ENCODE results near the gene CTNNA2. TPM values are rescaled to one million over a fixed set of nuclear protein-coding genes. Genes with fewer than 3 reads are reported as not detected.

CTNNA2 gene
- total and polyA plus RNA-seq, 12 donors, result 0.12 to 5.0 (median 1.4) TPM; not detected in 1

DNA sequence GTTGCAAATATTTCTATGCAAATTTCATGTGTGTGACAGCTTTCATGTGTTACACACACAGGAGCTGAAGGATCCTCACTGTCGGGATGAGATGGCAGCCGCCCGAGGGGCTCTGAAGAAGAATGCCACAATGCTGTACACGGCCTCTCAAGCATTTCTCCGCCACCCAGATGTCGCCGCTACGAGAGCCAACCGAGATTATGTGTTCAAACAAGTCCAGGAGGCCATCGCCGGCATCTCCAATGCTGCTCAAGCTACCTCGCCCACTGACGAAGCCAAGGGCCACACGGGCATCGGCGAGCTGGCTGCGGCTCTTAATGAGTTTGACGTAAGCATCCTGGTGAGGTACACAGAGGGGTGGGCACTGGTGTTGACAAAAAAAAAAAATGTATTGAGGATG lies 361.2 kb downstream of the CTNNA2 start:
- 89 to 94% (median 90%) methylated on average over 13 to 18 of the region's 18 CpGs for WGBS, 4 donors
- H3K36me3 ChIP-seq (replicated peaks in 1 of 2), result no peaks in the 10 kb centered on the region
- H3K27ac ChIP-seq, result no peak overlapping the region
- H3K4me1 ChIP-seq (replicated peaks in 1 of 2), result no peaks in the 10 kb centered on the region
- TF ChIP-seq, protein P1, sequence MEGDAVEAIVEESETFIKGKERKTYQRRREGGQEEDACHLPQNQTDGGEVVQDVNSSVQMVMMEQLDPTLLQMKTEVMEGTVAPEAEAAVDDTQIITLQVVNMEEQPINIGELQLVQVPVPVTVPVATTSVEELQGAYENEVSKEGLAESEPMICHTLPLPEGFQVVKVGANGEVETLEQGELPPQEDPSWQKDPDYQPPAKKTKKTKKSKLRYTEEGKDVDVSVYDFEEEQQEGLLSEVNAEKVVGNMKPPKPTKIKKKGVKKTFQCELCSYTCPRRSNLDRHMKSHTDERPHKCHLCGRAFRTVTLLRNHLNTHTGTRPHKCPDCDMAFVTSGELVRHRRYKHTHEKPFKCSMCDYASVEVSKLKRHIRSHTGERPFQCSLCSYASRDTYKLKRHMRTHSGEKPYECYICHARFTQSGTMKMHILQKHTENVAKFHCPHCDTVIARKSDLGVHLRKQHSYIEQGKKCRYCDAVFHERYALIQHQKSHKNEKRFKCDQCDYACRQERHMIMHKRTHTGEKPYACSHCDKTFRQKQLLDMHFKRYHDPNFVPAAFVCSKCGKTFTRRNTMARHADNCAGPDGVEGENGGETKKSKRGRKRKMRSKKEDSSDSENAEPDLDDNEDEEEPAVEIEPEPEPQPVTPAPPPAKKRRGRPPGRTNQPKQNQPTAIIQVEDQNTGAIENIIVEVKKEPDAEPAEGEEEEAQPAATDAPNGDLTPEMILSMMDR (IDR thresholded peaks at IDR 0.05), result no peak
- no peak for TF ChIP-seq POLR2A (IDR thresholded peaks at IDR 0.05)
- no peaks in the 10 kb centered on the region for H3K9me3 ChIP-seq (replicated peaks in 1 of 3)
- H3K27me3 ChIP-seq, result no peaks in the 10 kb centered on the region
- no peak for DNase-seq
- H3K4me3 ChIP-seq, result no peak overlapping the region
- intact Hi-C loops (cut with DNase I), result no loop called here

GRCh38 chr2:79876430-79876829 lies 363.6 kb downstream of the CTNNA2 start:
- DNase-seq, result peak in 1 of 7 donors; percentile 20
- Histone ChIP-seq H3K9me3 (replicated peaks in 1 of 3) (no peaks in the 10 kb centered on the region), H3K27me3 (no peaks in the 10 kb centered on the region), H3K27ac (no peak overlapping the region), H3K4me1 (replicated peaks in 1 of 2) (no peaks in the 10 kb centered on the region), H3K36me3 (replicated peaks in 1 of 2) (no peaks in the 10 kb centered on the region), H3K4me3 (no peak overlapping the region)
- 20 to 24% (median 22%) methylated on average over 3 of the region's 3 CpGs for WGBS, 4 donors
- intact Hi-C loops (cut with DNase I), result no loop called here
- TF ChIP-seq POLR2A (IDR thresholded peaks at IDR 0.05), result no peak
- TF ChIP-seq, protein P1 (IDR thresholded peaks at IDR 0.05), result peak in 2 of 6 experiments; percentile 12 to 23

GRCh38 chr2:79882548-79882947 lies 369.7 kb downstream of the CTNNA2 start:
- no peak for TF ChIP-seq POLR2A (IDR thresholded peaks at IDR 0.05)
- TF ChIP-seq, protein P1 (IDR thresholded peaks at IDR 0.05), result no peak
- H3K4me1 ChIP-seq (replicated peaks in 1 of 2), result no peaks in the 10 kb centered on the region
- WGBS, 4 donors, result 84 to 91% (median 85%) methylated on average over 6 of the region's 6 CpGs; no CpG with 5 or more reads in 1 of the 4 donors

DNA sequence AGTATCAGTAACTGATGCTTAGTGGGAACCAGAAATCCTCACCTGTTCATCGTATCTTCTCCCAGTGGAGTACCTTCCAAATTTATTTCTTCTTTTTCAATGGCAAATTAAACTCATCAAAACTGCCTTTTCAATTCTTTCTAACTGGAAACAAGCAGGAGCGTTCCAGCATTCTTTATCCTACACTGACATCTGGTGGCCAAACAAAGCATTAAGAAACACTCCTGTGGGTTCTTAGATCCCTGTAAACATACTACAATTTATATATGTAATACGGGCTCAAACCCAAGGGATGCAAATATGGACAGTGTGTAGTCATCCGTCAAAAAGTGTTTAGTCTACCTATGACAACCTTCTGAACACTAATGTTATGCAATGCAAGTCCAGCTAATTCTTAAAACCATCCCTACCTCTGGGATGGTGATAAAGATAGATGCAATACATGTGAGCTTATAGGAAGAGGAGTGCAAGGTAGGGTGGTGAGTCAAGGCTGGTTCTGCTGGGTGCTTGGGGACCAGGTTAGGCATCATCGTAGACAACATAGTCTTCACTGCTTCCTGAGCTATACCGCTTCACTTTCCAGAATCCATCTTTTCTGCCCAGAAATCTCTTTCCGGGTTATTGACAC lies 375.0 kb downstream of the CTNNA2 start:
- TF ChIP-seq, protein P1 (IDR thresholded peaks at IDR 0.05), result peak; percentile 66 to 73 (median 72)
- no peak for TF ChIP-seq POLR2A (IDR thresholded peaks at IDR 0.05)
- WGBS, 4 donors, result 31 to 36% (median 33%) methylated on average over 7 of the region's 7 CpGs
- Histone ChIP-seq H3K9me3 (replicated peaks in 1 of 3) (no peaks in the 10 kb centered on the region), H3K4me1 (replicated peaks in 1 of 2) (no peaks in the 10 kb centered on the region), H3K27ac (no peak overlapping the region), H3K4me3 (no peak overlapping the region), H3K27me3 (no peaks in the 10 kb centered on the region), H3K36me3 (replicated peaks in 1 of 2) (no peaks in the 10 kb centered on the region)
- peak in 6 of 7 donors; percentile 17 to 56 (median 38) for DNase-seq
- intact Hi-C loops (cut with DNase I), result no loop called here

More at GRCh38 chr2:79882548-79882947, 369.7 kb downstream of the CTNNA2 start:
- intact Hi-C loops (cut with DNase I), result no loop called here
- Histone ChIP-seq H3K27ac (no peak overlapping the region), H3K9me3 (replicated peaks in 1 of 3) (no peaks in the 10 kb centered on the region), H3K4me3 (no peak overlapping the region), H3K27me3 (no peaks in the 10 kb centered on the region), H3K36me3 (replicated peaks in 1 of 2) (no peaks in the 10 kb centered on the region)
- DNase-seq, result no peak
